ENCODE results near the gene EYS. TPM values are rescaled to one million over a fixed set of nuclear protein-coding genes. Genes with fewer than 3 reads are reported as not detected.

EYS gene
- polyA plus RNA-seq, 1 of the 3 experiments (the other 2 are of a cell fraction) = 0.05 TPM

DNA sequence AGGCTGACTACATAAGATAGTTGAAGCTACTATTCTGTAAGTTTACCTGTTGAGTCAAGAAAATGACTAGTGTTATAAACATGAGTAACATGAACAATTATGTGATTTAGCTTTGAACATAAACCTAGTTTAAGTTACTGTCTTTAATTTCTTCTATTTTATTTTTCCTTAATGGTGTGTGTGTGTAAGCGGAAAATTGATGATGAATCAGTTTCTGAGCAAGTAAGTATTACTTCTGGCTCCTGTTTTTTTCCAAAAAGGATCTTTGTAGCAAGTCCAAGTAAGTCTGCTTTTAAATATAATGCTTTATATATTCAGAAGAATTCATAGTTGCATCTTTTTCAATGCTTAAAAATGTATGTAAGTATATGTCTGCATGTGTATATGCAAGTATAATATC, 786.8 kb downstream of the EYS start:
- H4K20me1 ChIP-seq (ENCODE audit: insufficient read depth) = no peaks in the 10 kb centered on the region
- H3K9ac ChIP-seq = no peak overlapping the region
- H3K4me3 ChIP-seq (ENCODE audit: low read depth in 2 of 2, low read length in 1 of 2) = no peak overlapping the region
- H3K9me2 ChIP-seq = no peaks in the 10 kb centered on the region
- no peaks in the 10 kb centered on the region for H3K9me3 ChIP-seq
- H3K79me2 ChIP-seq (ENCODE audit: insufficient read depth) = no peaks in the 10 kb centered on the region
- H3K27me3 ChIP-seq (ENCODE audit: insufficient read depth) = no peaks in the 10 kb centered on the region
- no peaks in the 10 kb centered on the region for H3K36me3 ChIP-seq (replicated peaks in 1 of 2; ENCODE audit: control insufficient read depth in 1 of 2, insufficient read depth in 2 of 2, low read length in 1 of 2)
- no peak for TF ChIP-seq NRF1 (IDR thresholded peaks at IDR 0.05; ENCODE audit: low read depth, low read length)
- TF ChIP-seq RAD21 (IDR thresholded peaks at IDR 0.05; ENCODE audit: low read length) = no peak
- no peak for TF ChIP-seq CHD2 (IDR thresholded peaks at IDR 0.05; ENCODE audit: low read length, partially characterized antibody)
- TF ChIP-seq, protein P1, sequence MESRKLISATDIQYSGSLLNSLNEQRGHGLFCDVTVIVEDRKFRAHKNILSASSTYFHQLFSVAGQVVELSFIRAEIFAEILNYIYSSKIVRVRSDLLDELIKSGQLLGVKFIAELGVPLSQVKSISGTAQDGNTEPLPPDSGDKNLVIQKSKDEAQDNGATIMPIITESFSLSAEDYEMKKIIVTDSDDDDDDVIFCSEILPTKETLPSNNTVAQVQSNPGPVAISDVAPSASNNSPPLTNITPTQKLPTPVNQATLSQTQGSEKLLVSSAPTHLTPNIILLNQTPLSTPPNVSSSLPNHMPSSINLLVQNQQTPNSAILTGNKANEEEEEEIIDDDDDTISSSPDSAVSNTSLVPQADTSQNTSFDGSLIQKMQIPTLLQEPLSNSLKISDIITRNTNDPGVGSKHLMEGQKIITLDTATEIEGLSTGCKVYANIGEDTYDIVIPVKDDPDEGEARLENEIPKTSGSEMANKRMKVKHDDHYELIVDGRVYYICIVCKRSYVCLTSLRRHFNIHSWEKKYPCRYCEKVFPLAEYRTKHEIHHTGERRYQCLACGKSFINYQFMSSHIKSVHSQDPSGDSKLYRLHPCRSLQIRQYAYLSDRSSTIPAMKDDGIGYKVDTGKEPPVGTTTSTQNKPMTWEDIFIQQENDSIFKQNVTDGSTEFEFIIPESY (IDR thresholded peaks at IDR 0.05; ENCODE audit: borderline replicate concordance, low read depth) = no peak
- TF ChIP-seq, protein P2, sequence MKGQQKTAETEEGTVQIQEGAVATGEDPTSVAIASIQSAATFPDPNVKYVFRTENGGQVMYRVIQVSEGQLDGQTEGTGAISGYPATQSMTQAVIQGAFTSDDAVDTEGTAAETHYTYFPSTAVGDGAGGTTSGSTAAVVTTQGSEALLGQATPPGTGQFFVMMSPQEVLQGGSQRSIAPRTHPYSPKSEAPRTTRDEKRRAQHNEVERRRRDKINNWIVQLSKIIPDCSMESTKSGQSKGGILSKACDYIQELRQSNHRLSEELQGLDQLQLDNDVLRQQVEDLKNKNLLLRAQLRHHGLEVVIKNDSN (IDR thresholded peaks at IDR 0.05; ENCODE audit: borderline replicate concordance, low read depth) = no peak
- no peak for TF ChIP-seq ELF1 (IDR thresholded peaks at IDR 0.05)
- no peak for TF ChIP-seq FOSL2 (IDR thresholded peaks at IDR 0.05; ENCODE audit: borderline replicate concordance, low read depth)
- TF ChIP-seq, protein P3, sequence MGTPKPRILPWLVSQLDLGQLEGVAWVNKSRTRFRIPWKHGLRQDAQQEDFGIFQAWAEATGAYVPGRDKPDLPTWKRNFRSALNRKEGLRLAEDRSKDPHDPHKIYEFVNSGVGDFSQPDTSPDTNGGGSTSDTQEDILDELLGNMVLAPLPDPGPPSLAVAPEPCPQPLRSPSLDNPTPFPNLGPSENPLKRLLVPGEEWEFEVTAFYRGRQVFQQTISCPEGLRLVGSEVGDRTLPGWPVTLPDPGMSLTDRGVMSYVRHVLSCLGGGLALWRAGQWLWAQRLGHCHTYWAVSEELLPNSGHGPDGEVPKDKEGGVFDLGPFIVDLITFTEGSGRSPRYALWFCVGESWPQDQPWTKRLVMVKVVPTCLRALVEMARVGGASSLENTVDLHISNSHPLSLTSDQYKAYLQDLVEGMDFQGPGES (IDR thresholded peaks at IDR 0.05; ENCODE audit: low read depth, low read length) = no peak
- no peak for TF ChIP-seq FOXM1 (IDR thresholded peaks at IDR 0.05; ENCODE audit: low read depth)
- no peak for TF ChIP-seq POLR2AphosphoS5 (IDR thresholded peaks at IDR 0.05; ENCODE audit: low read depth, low read length)
- TF ChIP-seq GATA2 (CRISPR knock-in tag; IDR thresholded peaks at IDR 0.05) = no peak
- no peak for TF ChIP-seq EP300 (IDR thresholded peaks at IDR 0.05; ENCODE audit: borderline replicate concordance in 1 of 2, low read depth in 1 of 2, low read length in 1 of 2)
- TF ChIP-seq, protein P4, sequence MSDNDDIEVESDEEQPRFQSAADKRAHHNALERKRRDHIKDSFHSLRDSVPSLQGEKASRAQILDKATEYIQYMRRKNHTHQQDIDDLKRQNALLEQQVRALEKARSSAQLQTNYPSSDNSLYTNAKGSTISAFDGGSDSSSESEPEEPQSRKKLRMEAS (IDR thresholded peaks at IDR 0.05; ENCODE audit: low read depth) = no peak
- no peak for TF ChIP-seq MXI1 (IDR thresholded peaks at IDR 0.05; ENCODE audit: low read depth, low read length)
- TF ChIP-seq YY1 (IDR thresholded peaks at IDR 0.05; ENCODE audit: low read depth) = no peak
- TF ChIP-seq, protein P5, sequence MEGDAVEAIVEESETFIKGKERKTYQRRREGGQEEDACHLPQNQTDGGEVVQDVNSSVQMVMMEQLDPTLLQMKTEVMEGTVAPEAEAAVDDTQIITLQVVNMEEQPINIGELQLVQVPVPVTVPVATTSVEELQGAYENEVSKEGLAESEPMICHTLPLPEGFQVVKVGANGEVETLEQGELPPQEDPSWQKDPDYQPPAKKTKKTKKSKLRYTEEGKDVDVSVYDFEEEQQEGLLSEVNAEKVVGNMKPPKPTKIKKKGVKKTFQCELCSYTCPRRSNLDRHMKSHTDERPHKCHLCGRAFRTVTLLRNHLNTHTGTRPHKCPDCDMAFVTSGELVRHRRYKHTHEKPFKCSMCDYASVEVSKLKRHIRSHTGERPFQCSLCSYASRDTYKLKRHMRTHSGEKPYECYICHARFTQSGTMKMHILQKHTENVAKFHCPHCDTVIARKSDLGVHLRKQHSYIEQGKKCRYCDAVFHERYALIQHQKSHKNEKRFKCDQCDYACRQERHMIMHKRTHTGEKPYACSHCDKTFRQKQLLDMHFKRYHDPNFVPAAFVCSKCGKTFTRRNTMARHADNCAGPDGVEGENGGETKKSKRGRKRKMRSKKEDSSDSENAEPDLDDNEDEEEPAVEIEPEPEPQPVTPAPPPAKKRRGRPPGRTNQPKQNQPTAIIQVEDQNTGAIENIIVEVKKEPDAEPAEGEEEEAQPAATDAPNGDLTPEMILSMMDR (IDR thresholded peaks at IDR 0.05) = no peak
- H2AFZ ChIP-seq (ENCODE audit: low read depth) = no peak overlapping the region
- POLR2A ChIA-PET = no interaction called here
- CTCF ChIA-PET = no interaction called here
- DNase-seq = no peak
- no peak overlapping the region for H3K27ac ChIP-seq (ENCODE audit: low read depth in 2 of 2, low read length in 1 of 2)
- H3K4me2 ChIP-seq = no peak overlapping the region
- H3F3A ChIP-seq (replicated peaks; ENCODE audit: insufficient read depth) = no peaks in the 10 kb centered on the region
- whole genome bisulfite sequencing (ENCODE audit: low lambda C conversion rate) = 63% methylated on average over 1 of the region's 1 CpG
- no peaks in the 10 kb centered on the region for H3K4me1 ChIP-seq (ENCODE audit: control insufficient read depth in 1 of 2, insufficient read depth in 2 of 2, low read depth in 1 of 2, low read length in 1 of 2)

Data from SK-N-SH (cell line).